ENCODE data around the gene SELP.

GRCh38 chr1:169620565-169620964 lies 9.4 kb downstream of the SELP start:
- no peak for TF ChIP-seq CTCF (IDR thresholded peaks at IDR 0.05; ENCODE audit: control extremely low read depth in 1 of 3, insufficient read depth in 1 of 3, low read depth in 1 of 3, low read length in 3 of 3)
- TF ChIP-seq TEAD4 (IDR thresholded peaks at IDR 0.05; ENCODE audit: low read depth, low read length), result no peak
- no peak for TF ChIP-seq POLR2A (IDR thresholded peaks at IDR 0.05; ENCODE audit: control extremely low read depth in 1 of 2, low read depth in 2 of 2, low read length in 2 of 2)
- no peak for TF ChIP-seq ZNF274 (IDR thresholded peaks at IDR 0.05; ENCODE audit: borderline replicate concordance, extremely low read depth, low read length)
- no peak for TF ChIP-seq EZH2 (IDR thresholded peaks at IDR 0.05; ENCODE audit: low read depth, low read length, severe bottlenecking)
- no peak for TF ChIP-seq GTF2F1 (IDR thresholded peaks at IDR 0.05; ENCODE audit: borderline replicate concordance, low read depth, low read length)
